ENCODE measurements around the gene NPL.

NPL gene

GRCh38 chr1:182779530-182779929 lies 10.0 kb upstream of the NPL start:
- DNase-seq: no peak

- DNase-seq: peak; percentile 92
Measured at GRCh38 chr1:182781841-182782586, 7.6 kb upstream of the NPL start.

GRCh38 chr1:182782587-182782913 lies 7.0 kb upstream of the NPL start:
- no peak for DNase-seq

GRCh38 chr1:182783068-182783467 lies 6.5 kb upstream of the NPL start:
- peak; percentile 56 for DNase-seq

GRCh38 chr1:182784556-182785171 lies 4.9 kb upstream of the NPL start:
- DNase-seq: peak; percentile 92

- DNase-seq: peak; percentile 56
Measured at GRCh38 chr1:182785181-182785580, 4.4 kb upstream of the NPL start.

GRCh38 chr1:182786223-182786994 lies 3.2 kb upstream of the NPL start:
- DNase-seq: peak; percentile 82

GRCh38 chr1:182786995-182787324 lies 2.6 kb upstream of the NPL start:
- no peak for DNase-seq

GRCh38 chr1:182791281-182792179 lies 2.0 kb downstream of the NPL start:
- DNase-seq: peak; percentile 96

- no peak for DNase-seq
Measured at GRCh38 chr1:182794091-182794490, 4.5 kb downstream of the NPL start.

- DNase-seq: peak; percentile 40
Measured at GRCh38 chr1:182794676-182795201, 5.2 kb downstream of the NPL start.

GRCh38 chr1:182795563-182796228 lies 6.1 kb downstream of the NPL start:
- DNase-seq: peak; percentile 90

GRCh38 chr1:182802006-182802803 lies 12.6 kb downstream of the NPL start:
- DNase-seq: no peak

GRCh38 chr1:182803846-182804245 lies 14.3 kb downstream of the NPL start:
- DNase-seq: no peak

GRCh38 chr1:182806015-182806678 lies 16.6 kb downstream of the NPL start:
- no peak for DNase-seq

GRCh38 chr1:182807907-182808306 lies 18.3 kb downstream of the NPL start:
- no peak for DNase-seq

GRCh38 chr1:182809414-182809957 lies 19.9 kb downstream of the NPL start:
- DNase-seq: no peak

- no peak for DNase-seq
Measured at GRCh38 chr1:182811975-182812722, 22.6 kb downstream of the NPL start.

GRCh38 chr1:182816863-182817262 lies 27.3 kb downstream of the NPL start:
- DNase-seq: no peak

- DNase-seq: no peak
Measured at GRCh38 chr1:182817802-182818201, 28.2 kb downstream of the NPL start.

Data from hematopoietic multipotent progenitor cell treated with erythropoietin and hydrocortisone succinate and interleukin-3 and kit ligand, for 6 days (in vitro differentiated cells).